NCI-H2171 (cell line): Measurements from ENCODE around the gene OR2B2.

ENCODE experiments used
- DNase-seq: peaks from one replicate; lab custom pipeline; 2025; lab: John Stamatoyannopoulos, UW

The OR2B2 gene

GRCh38 chr6:27866357-27867050 is 45.7 kb downstream of the OR2B2 start:
- DNase-seq = no peak

- DNase-seq = no peak
These were observed 46.3 kb downstream of the OR2B2 start for GRCh38 chr6:27865850-27866356.

DNA sequence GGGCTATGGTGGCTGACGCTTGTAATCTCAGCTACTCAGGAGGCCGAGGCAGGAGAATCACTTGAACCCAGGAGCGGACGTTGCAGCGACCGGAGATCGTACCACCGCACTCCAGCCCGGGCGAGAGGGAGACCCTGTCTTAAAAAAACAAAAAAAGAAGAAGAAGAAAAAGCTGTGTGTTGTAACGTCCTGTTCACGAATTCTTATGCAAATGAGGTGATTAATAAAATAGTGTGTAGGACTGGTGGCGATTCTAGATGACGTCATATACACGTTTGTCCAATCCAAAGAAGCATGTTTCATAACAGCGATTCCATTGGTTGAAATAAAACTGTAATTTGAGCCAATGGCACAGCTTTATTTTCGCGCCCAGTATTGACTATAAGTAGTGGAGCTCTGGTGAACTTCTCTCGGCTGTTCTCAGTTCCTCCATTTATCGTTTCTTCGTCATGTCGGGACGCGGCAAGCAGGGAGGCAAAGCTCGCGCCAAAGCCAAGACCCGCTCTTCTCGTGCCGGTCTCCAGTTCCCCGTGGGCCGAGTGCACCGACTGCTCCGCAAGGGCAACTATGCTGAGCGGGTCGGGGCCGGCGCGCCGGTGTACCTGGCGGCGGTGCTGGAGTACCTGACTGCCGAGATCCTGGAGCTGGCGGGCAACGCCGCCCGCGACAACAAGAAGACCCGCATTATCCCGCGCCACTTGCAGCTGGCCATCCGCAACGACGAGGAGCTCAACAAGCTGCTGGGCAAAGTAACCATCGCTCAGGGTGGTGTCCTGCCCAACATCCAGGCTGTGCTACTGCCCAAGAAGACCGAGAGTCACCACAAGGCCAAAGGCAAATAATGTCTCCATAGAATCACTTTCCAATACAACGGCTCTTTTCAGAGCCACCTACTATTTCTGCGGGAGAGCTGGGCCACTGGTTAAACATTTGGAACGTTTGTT is 47.0 kb downstream of the OR2B2 start:
- DNase-seq = peak; percentile 94

DNA sequence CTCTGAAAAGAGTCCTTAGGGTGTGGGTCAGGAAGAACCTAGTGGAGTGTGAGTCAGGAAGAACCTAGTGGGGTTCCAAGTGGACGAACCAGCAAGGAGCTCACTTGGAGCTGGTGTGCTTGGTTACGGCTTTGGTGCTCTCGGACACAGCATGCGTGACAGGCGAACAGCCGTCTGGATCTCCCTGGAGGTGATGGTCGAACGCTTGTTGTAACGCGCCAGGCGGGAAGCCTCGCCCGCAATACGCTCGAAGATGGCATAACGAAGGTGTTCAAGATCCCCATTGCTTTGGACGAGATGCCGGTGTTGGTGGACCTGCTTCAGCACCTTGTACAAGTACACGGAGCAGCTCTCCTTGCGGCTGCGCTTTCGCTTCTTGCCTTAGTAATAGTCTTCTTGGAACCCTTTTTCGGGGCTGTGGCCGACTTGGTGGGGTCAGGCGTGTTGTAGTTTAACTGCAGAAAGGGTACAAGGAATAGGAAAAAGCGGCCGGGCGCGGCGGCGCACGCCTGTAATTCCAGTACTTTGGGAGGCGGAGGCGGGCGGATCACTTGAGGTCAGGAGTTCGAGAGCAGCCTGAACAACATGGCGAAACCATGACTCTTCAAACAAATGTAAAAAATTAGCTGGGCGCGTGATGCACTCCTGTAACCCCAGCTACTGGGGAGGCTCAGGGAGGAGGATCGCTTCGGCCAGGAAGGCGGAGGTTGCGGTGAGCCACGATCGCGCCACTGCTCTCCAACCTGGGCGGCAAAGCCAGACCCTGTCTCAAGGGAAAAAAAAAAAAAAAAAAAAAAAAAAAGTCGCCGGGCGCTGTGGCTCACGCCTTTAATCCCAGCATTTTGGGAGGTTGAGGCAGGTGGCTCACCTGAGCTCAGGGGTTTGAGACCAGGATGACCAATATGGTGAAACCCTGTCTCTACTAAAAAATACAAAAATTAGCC is 48.0 kb downstream of the OR2B2 start:
- DNase-seq = no peak

- DNase-seq = no peak
These were observed 49.7 kb downstream of the OR2B2 start for GRCh38 chr6:27862396-27863066.

DNA sequence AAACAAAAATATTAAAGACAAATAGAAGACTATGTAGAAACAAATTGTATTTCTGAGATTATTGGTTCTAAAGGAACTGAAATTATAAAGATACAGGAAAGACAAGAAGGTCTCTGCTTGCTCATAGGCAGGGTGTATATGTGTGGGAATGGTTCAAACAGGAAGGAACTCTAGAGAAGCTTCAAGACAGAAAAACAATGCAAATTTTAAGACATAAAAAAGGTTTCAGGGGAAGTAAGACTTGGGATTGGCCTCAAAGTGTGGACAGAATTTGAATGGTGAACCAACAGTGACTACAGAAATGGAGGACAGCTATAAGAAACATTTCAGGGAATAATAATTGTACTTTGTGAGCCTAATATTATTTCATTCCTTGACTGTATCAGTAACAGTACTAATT is 50.3 kb downstream of the OR2B2 start:
- DNase-seq = no peak

DNA sequence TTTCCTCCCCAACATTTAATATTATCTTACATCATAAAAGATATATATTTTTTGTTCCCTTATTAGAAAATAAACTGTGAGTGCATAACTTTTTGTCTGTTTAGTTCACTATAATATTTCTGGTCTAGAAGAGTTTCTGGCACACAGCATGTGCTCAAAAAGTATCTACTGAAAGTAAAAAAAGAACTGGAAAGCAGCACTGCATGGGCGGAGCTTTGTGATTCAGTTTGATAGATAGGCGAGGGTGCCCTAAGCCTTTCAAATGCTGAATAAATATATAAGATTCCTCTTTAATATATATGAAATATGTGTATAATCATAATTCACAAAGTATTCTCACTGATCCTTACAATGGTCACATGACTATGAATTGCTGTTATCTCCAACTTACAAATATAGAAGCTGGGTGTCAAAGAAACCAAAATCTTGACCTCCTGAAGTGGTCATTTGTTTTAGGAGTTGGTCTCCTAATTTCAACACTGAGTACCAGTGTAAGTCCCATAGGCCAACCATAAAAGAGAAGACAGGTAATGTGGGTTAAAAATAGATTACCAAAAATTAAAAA is 50.8 kb downstream of the OR2B2 start:
- no peak for DNase-seq
